HepG2 (cell line): ENCODE results near the gene SLC35G2. TPM values are rescaled to one million over a fixed set of nuclear protein-coding genes. Genes with fewer than 3 reads are reported as not detected.

ENCODE experiments used
- CHD2 ChIP-seq: IDR thresholded peaks from 2 replicates; pipeline ENCODE4 v1.6.1; 2011; ENCODE audit warnings: low read depth, low read length, improper control_type of control experiment
- POGK ChIP-seq: sonication (generic); formaldehyde crosslinking; conservative IDR thresholded peaks from 2 replicates; pipeline ENCODE4 v1.8.0; 2022; ENCODE audit warnings: mild to moderate bottlenecking, moderate library complexity, missing genetic modification reagents
- SIN3B ChIP-seq: fragments of 150-350 bp; IDR thresholded peaks from 2 replicates; pipeline ENCODE4 v1.6.1; 2014; ENCODE audit warnings: low read length
- SNRNP70 ChIP-seq: fragments of 200-400 bp; formaldehyde crosslinking; IDR thresholded peaks from 2 replicates; pipeline ENCODE4 v1.6.1; 2017; ENCODE audit warnings: mild to moderate bottlenecking, low read depth, low read length, moderate library complexity
- TRAFD1 ChIP-seq: sonication (generic); formaldehyde crosslinking; IDR thresholded peaks from 2 replicates; pipeline ENCODE4 v1.5.1; 2020; ENCODE audit warnings: missing genetic modification reagents, mild to moderate bottlenecking, borderline replicate concordance
- ZBED4 ChIP-seq: sonication (generic); formaldehyde crosslinking; IDR thresholded peaks from 2 replicates; pipeline ENCODE4 v1.4.0; 2020; ENCODE audit warnings: missing genetic modification reagents, borderline replicate concordance
- ZBTB10 ChIP-seq: sonication (generic); formaldehyde crosslinking; IDR thresholded peaks from 2 replicates; pipeline ENCODE4 v1.4.0; 2020; ENCODE audit warnings: missing genetic modification reagents, borderline replicate concordance
- ZNF318 ChIP-seq: sonication (generic); formaldehyde crosslinking; IDR thresholded peaks from 2 replicates; pipeline ENCODE4 v1.4.0; 2020; ENCODE audit warnings: mild to moderate bottlenecking, missing genetic modification reagents
- ZNF629 ChIP-seq: sonication (generic); formaldehyde crosslinking; conservative IDR thresholded peaks from 2 replicates; pipeline ENCODE4 v1.5.0; 2020; ENCODE audit warnings: missing genetic modification reagents
- polyA plus RNA-seq, 8 experiments: library from polyadenylated mRNA; depleted of rRNA in 3 of 8; stranded (reverse) in 7 of 8; unstranded in 1 of 8; fragments of >200 nt; fragmentation: Illumina TruSeq in 4 of 8; extraction: Trizol in 4 of 8; gene quantifications; 2 replicates each; pipeline versions ENCODE4 v1.2.1 to v1.2.3, GENCODE V29; 2011 to 2016; ENCODE audit warnings: low read depth in 4 of 8, missing spikeins in 1 of 8, mixed read lengths in 1 of 8; ENCODE audit not compliant: insufficient read depth in 1 of 8
- total RNA-seq, 5 experiments: library from RNA; depleted of rRNA; stranded (reverse); fragments of >200 nt; fragmentation: Illumina TruSeq; extraction: Trizol; gene quantifications; 2 replicates each; pipeline ENCODE4 v1.2.3, GENCODE V29; 2016; ENCODE audit warnings: low read depth in 1 of 5

SLC35G2 gene
- total and polyA plus RNA-seq, 2 of the 13 experiments (the other 11 are each of a cell fraction or from before 2014, with no cell fraction given) = 7.6 to 10.3 TPM

GRCh38 chr3:136818769-136819391, at the start of gene SLC35G2 (continued):
- TF ChIP-seq ZBTB10 (CRISPR knock-in tag) (no peak), ZNF629 (0 out of 2 replicates have a peak, but pooled peaks have one; percentile 47), CHD2 (no peak), SIN3B (no peak), TRAFD1 (CRISPR knock-in tag) (no peak), ZNF318 (CRISPR knock-in tag) (no peak), SNRNP70 (no peak), ZBED4 (no peak), POGK (0 out of 2 replicates have a peak, but pooled peaks have one; percentile 28)
